Spleen (tissue), 13 donors: ENCODE results near the gene MIAT. TPM values are rescaled to one million over a fixed set of nuclear protein-coding genes. Genes with fewer than 3 reads are reported as not detected.
A peak's percentile ranks its signal among the peaks of the same experiment; 100 is the strongest.

Source experiments
- DNase-seq: peaks from one replicate; pipeline ENCODE4 v3.0.0-alpha.2; 2020
- H3K27ac ChIP-seq, 8 donors: fragments of 200-600 bp; sonication (generic) in 7 of 8; 1 replicate in 4 of 8; 2 replicates in 4 of 8; pipeline versions ENCODE4 v1.5.0 to v1.8.0; 2016 to 2021; ENCODE audit warnings: inconsistent platforms in 4 of 8, mild to moderate bottlenecking in 4 of 8, moderate library complexity in 1 of 8
- H3K27me3 ChIP-seq, 7 donors: fragments of 200-600 bp; sonication (generic) in 6 of 7; replicated peaks in 1 of 7; 1 replicate in 4 of 7; 2 replicates in 3 of 7; pipeline versions ENCODE4 v1.5.0 to v1.8.0; 2016 to 2021; ENCODE audit warnings: inconsistent platforms in 3 of 7, mild to moderate bottlenecking in 1 of 7
- H3K36me3 ChIP-seq, 6 donors: fragments of 200-600 bp; sonication (generic) in 5 of 6; 1 replicate in 4 of 6; 2 replicates in 2 of 6; pipeline versions ENCODE4 v1.5.0 to v1.8.0; 2016 to 2021; ENCODE audit warnings: inconsistent platforms in 2 of 6
- H3K4me1 ChIP-seq, 6 donors: fragments of 200-600 bp; sonication (generic) in 5 of 6; 1 replicate in 3 of 6; 2 replicates in 3 of 6; pipeline versions ENCODE4 v1.5.0 to v1.8.0; 2016 to 2021; ENCODE audit warnings: inconsistent platforms in 3 of 6
- H3K4me3 ChIP-seq, 8 donors: fragments of 200-600 bp; sonication (generic) in 7 of 8; 1 replicate in 4 of 8; 2 replicates in 4 of 8; pipeline versions ENCODE4 v1.5.0 to v1.8.0; 2016 to 2021; ENCODE audit warnings: inconsistent platforms in 4 of 8, mild to moderate bottlenecking in 4 of 8, moderate library complexity in 2 of 8
- H3K9me3 ChIP-seq, 8 donors: fragments of 200-600 bp; sonication (generic) in 7 of 8; 1 replicate in 4 of 8; 2 replicates in 4 of 8; pipeline versions ENCODE4 v1.5.0 to v1.8.0; 2016 to 2021; ENCODE audit warnings: inconsistent platforms in 4 of 8
- CTCF ChIP-seq, 11 experiments: fragments of 200-600 bp in 7 of 11; fragments of 450-650 bp in 4 of 11; sonication (generic) in 4 of 11; IDR thresholded peaks in 8 of 11; conservative IDR thresholded peaks in 3 of 11; 1 replicate in 7 of 11; 2 replicates in 4 of 11; pipeline versions ENCODE4 v1.4.0 to v1.8.0; 2016 to 2021; ENCODE audit warnings: antibody characterized with exemption in 11 of 11, inconsistent platforms in 4 of 11, mild to moderate bottlenecking in 1 of 11
- POLR2A ChIP-seq, 3 donors: fragments of 450-650 bp; IDR thresholded peaks; one replicate each; pipeline ENCODE4 v1.5.1; 2017; ENCODE audit warnings: antibody characterized with exemption in 3 of 3, mild to moderate bottlenecking in 1 of 3
- POLR2AphosphoS5 ChIP-seq, 3 donors: sonication (generic); formaldehyde crosslinking; IDR thresholded peaks; one replicate each; pipeline ENCODE4 v1.5.1; 2017; ENCODE audit warnings: antibody characterized with exemption in 3 of 3
- WGBS, 5 donors: extraction: QIAGEN DNeasy Blood & Tissue Kit in 3 of 5; methylation state at CpG; one replicate each; pipeline versions ENCODE4 v1.1.5 to v1.1.7; 2013 to 2018; 5-methylcytosine and 5-hydroxymethylcytosine counted together
- intact Hi-C: fragments of 100-400 bp; cut with DNase I; formaldehyde crosslinking; loops from one replicate; pipeline ENCODE4 v1.15.0; 2023; ENCODE audit warnings: low total_unique reads
- long read RNA-seq, 2 donors: transcript quantifications; one replicate each; lab custom pipeline, GENCODE V29; 2026
- polyA plus RNA-seq, 3 donors: library from polyadenylated mRNA; stranded (reverse); fragments of 200-250 nt; gene quantifications; one replicate each; pipeline ENCODE4 v1.2.1, GENCODE V29; 2013
- total RNA-seq, 7 donors: library from RNA; depleted of rRNA in 3 of 7; stranded (reverse); fragments of >200 nt in 3 of 7; fragmentation: NEBNext Ultra II Directional in 4 of 7; extraction: Animal tissue kit (Norgen Biotek cat#: 25700) in 4 of 7; gene quantifications; one replicate each; pipeline versions ENCODE4 v1.1.0 to v1.2.1, GENCODE V29; 2016 to 2021
- donor health status: healthy with polysubstance abuse.
- donor health status: DM: no; HTN: no; CAD: no; lungs with moderate emphysema.
- donor health status: DM: no; HTN: no; CAD: no.
- donor health status: Bipolar disorder and iron deficiency.
- donor health status: healthy.
- donor health status: DM: no; HTN: no; CAD: no.
- donor health status: DM: yes; HTN: yes; CAD: no.

Gene MIAT
- total RNA-seq (10 to 100 TPM; 16.0 to 62.4 (median 24.8) TPM), polyA plus RNA-seq (1 to 10 TPM in 2 of 3 donors, under 1 TPM in 1; 0.77 to 3.2 (median 1.7) TPM)
- long read RNA-seq, donor 1: 0 reads
- long read RNA-seq, donor 2: 0 reads

DNA sequence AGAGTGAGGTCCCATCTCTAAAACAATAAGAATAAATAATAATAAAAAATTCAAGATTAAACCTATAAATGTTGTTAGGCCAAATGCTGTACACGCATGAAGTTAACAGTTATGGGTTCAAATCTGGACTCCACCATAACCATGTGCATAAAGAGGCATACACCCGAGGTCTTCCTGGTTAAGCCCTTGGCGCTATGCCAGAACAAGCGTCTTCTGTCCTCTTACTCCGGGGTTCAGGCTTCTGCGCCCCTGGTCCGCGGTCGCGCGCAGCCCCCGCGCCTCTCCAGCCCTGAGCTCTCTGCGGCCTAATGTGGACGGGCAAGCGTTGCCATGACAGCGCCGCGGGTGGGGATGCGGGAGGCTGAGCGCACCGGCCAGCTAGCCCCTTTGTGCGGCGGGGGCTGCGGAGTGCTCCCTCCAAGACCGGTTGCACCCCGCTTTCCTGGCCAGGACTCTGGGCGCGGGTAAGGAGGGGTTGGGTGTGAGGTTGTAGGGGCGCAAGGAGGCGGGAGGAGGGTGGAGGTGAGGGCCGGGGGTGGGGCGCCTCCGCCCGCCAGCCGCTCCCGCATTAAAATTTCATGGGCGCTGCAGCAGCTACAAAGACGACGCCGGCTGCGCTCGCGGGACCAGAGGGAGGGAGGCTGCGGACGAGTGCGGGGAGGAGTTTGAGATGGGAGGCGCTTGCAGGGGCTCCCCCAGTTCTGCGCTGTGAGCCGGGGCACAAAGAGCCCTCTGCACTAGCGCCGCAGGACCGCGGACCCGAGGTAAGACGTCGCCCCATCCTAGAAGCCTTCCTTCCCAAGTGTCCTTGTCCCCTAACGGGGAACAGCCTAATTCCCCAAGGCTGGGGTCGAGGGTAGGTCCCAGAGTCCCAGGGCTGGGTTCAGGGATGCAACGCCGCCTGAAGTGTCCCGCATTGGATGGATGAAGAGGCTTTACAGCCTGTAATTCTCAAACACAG, at the start of gene MIAT:
MIAT (plus strand) TSS at position 698 of the 961 bp plus-strand sequence.
- no peaks in the 10 kb centered on the region for H3K9me3 ChIP-seq
- H3K27me3 ChIP-seq: peaks cover 0 to 51% (median 28%) of the 10 kb centered on the region in 7 donors
- no peaks in the 10 kb centered on the region for H3K36me3 ChIP-seq
- TF ChIP-seq POLR2AphosphoS5 (IDR thresholded peaks at IDR 0.05) (peak; percentile 43 to 69 (median 49)), POLR2A (IDR thresholded peaks at IDR 0.05) (no peak)
- H3K4me3 ChIP-seq: peak within 1 kb of the TSS; percentile 22 to 70 (median 40)
- DNase-seq: peak; percentile 91
- intact Hi-C loops: no loop called here
- peaks cover 22 to 52% (median 32%) of the 10 kb centered on the region in 6 donors for H3K4me1 ChIP-seq
- H3K27ac ChIP-seq: peak within 1 kb of the TSS in 5 of 8 donors; percentile 59 to 74 (median 66)
- 2 to 6% (median 4%) methylated on average over 21 to 62 of the region's 62 CpGs for WGBS, 5 donors

DNA sequence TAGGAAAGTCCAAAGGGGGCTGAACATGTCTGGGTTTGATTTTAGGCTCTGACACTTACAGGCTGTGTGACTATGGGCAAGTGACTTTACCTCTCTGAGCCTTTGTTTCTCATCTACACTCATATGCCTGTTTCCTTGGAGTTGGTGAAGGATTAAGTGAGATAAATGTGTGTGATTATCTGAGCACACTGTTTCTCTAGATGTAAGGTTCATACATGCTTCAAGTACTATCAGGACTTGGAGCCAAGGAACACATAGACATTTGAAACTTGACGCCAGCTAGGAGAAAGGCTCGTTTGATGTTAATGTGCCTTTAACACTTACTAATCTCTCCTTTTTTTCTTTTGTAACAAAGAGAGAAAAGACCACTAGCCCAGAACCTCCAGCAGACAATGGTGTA, 49.3 kb upstream of the MIAT start:
- TF ChIP-seq POLR2AphosphoS5 (IDR thresholded peaks at IDR 0.05) (no peak), CTCF (IDR thresholded peaks at IDR 0.05 in 8 of 11, conservative IDR thresholded peaks at IDR 0.05 in 3 of 11) (no peak), POLR2A (IDR thresholded peaks at IDR 0.05) (no peak)
- Histone ChIP-seq H3K4me1 (peaks cover 5 to 17% (median 11%) of the 10 kb centered on the region in 6 donors), H3K27me3 (no peaks in the 10 kb centered on the region), H3K4me3 (no peak overlapping the region), H3K27ac (no peak overlapping the region), H3K36me3 (no peaks in the 10 kb centered on the region), H3K9me3 (no peaks in the 10 kb centered on the region)
- DNase-seq: no peak
- WGBS, 5 donors: 66 to 92% (median 78%) methylated on average over 2 of the region's 2 CpGs
- intact Hi-C loops: no loop called here

DNA sequence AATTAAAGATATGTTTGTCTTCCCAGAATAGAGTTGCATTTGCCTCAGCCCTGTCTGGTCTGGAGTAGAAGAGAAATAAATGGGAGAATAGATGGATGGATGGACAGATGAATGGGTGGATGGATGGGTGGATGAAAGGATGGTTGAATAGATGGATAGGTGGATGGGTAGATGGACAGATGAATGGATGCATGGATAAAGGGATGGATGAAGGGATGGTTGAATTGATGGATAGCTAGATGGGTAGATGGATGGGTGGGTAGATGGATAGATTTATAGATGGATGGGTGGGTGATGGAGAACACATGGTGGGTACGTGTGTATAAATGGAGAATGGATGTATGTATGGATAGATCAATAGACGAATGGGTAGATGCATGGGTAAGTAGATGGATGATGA, 48.1 kb upstream of the MIAT start:
- Histone ChIP-seq H3K27me3 (no peaks in the 10 kb centered on the region), H3K27ac (peak overlapping the region in 1 of 8 donors; percentile 65), H3K4me3 (no peak overlapping the region), H3K4me1 (peaks cover 5 to 22% (median 13%) of the 10 kb centered on the region in 6 donors), H3K9me3 (no peaks in the 10 kb centered on the region), H3K36me3 (no peaks in the 10 kb centered on the region)
- DNase-seq: no peak
- TF ChIP-seq POLR2A (IDR thresholded peaks at IDR 0.05): no peak
- no peak for TF ChIP-seq CTCF (IDR thresholded peaks at IDR 0.05 in 8 of 11, conservative IDR thresholded peaks at IDR 0.05 in 3 of 11)
- WGBS, 5 donors: 90 to 98% (median 92%) methylated on average over 2 of the region's 2 CpGs
- intact Hi-C loops: no loop called here

GRCh38 chr22:26610072-26610958, 47.1 kb upstream of the MIAT start:
- Histone ChIP-seq H3K4me1 (peaks cover 5 to 32% (median 19%) of the 10 kb centered on the region in 6 donors), H3K27ac (peak overlapping the region in 4 of 8 donors; percentile 26 to 67 (median 52)), H3K4me3 (no peak overlapping the region), H3K27me3 (no peaks in the 10 kb centered on the region), H3K9me3 (no peaks in the 10 kb centered on the region), H3K36me3 (no peaks in the 10 kb centered on the region)
- peak; percentile 74 for DNase-seq
- intact Hi-C loops: no loop called here
- WGBS, 5 donors: 54 to 70% (median 63%) methylated on average over 12 of the region's 12 CpGs
- TF ChIP-seq POLR2AphosphoS5 (IDR thresholded peaks at IDR 0.05) (peak in 2 of 3 donors; percentile 68 to 74), POLR2A (IDR thresholded peaks at IDR 0.05) (no peak), CTCF (IDR thresholded peaks at IDR 0.05 in 8 of 11, conservative IDR thresholded peaks at IDR 0.05 in 3 of 11) (no peak)
